Naive thymus-derived CD4-positive, alpha-beta T cell (primary cell): ENCODE measurements around the gene TASL. TPM values are rescaled to one million over a fixed set of nuclear protein-coding genes. Genes with fewer than 3 reads are reported as not detected.

Source experiments
- ATAC-seq: fragments of 150-1000 bp; cut with Tn5 transposase; 2 replicates; pipeline ENCODE4 v1.10.0; 2021; ENCODE audit warnings: mild to moderate bottlenecking, moderate library complexity
- CTCF ChIA-PET: fragments of 350-600 bp; sonication (Branson Sonifier 250); formaldehyde crosslinking; loops from one replicate; lab custom pipeline; 2021; ENCODE audit warnings: antibody characterized with exemption; lab: Charles Lee
- POLR2A ChIA-PET: fragments of 350-600 bp; sonication (Branson Sonifier 250); formaldehyde crosslinking; loops from one replicate; lab custom pipeline; 2021; ENCODE audit warnings: antibody characterized with exemption, inconsistent platforms; lab: Charles Lee
- DNase-seq, 9 donors: peaks; one replicate each; pipeline versions ENCODE4 v3.0.0 to v3.0.0-alpha.2; 2020 to 2022; ENCODE audit warnings: mixed read lengths in 1 of 9
- H3K27ac ChIP-seq: one replicate; pipeline ENCODE4 v1.7.0; 2013; ENCODE audit warnings: mild to moderate bottlenecking, low read depth, low read length, moderate library complexity
- H3K27me3 ChIP-seq, 2 donors: one replicate each; pipeline ENCODE4 v1.7.0; 2013; ENCODE audit warnings: low read length in 2 of 2, mild to moderate bottlenecking in 2 of 2, moderate library complexity in 2 of 2; ENCODE audit not compliant: control insufficient read depth in 2 of 2, insufficient read depth in 2 of 2
- H3K36me3 ChIP-seq, 3 experiments: 1 replicate in 2 of 3; 2 replicates in 1 of 3; pipeline ENCODE4 v1.7.0; 2013; ENCODE audit warnings: low read length in 3 of 3, mild to moderate bottlenecking in 3 of 3, moderate library complexity in 1 of 3; ENCODE audit not compliant: insufficient read depth in 3 of 3, control insufficient read depth in 2 of 3
- H3K4me1 ChIP-seq, 2 donors: one replicate each; pipeline ENCODE4 v1.7.0; 2013; ENCODE audit warnings: low read length in 2 of 2, mild to moderate bottlenecking in 2 of 2, moderate library complexity in 1 of 2; ENCODE audit not compliant: control insufficient read depth in 2 of 2, insufficient read depth in 2 of 2
- H3K4me3 ChIP-seq: 2 replicates; pipeline ENCODE4 v1.7.0; 2013; ENCODE audit warnings: mild to moderate bottlenecking, low read length
- H3K9me3 ChIP-seq, 3 experiments: 1 replicate in 2 of 3; 2 replicates in 1 of 3; pipeline ENCODE4 v1.7.0; 2013; ENCODE audit warnings: low read length in 3 of 3; ENCODE audit not compliant: control insufficient read depth in 2 of 3
- H3K27ac Mint-ChIP-seq, 9 donors: one replicate each; pipeline ENCODE4 v1.8.0; 2020 to 2022; ENCODE audit warnings: mixed read lengths in 9 of 9, mild to moderate bottlenecking in 8 of 9, moderate library complexity in 5 of 9, inconsistent platforms in 2 of 9
- H3K27me3 Mint-ChIP-seq, 5 donors: one replicate each; pipeline ENCODE4 v1.8.0; 2021 to 2022; ENCODE audit warnings: mixed read lengths in 5 of 5, mild to moderate bottlenecking in 1 of 5
- H3K36me3 Mint-ChIP-seq, 5 donors: one replicate each; pipeline ENCODE4 v1.8.0; 2020 to 2022; ENCODE audit warnings: mixed read lengths in 5 of 5, mild to moderate bottlenecking in 3 of 5, inconsistent platforms in 1 of 5
- H3K4me1 Mint-ChIP-seq, 7 donors: one replicate each; pipeline ENCODE4 v1.8.0; 2020 to 2022; ENCODE audit warnings: mixed read lengths in 7 of 7, mild to moderate bottlenecking in 3 of 7, inconsistent platforms in 1 of 7
- H3K4me3 Mint-ChIP-seq, 10 donors: one replicate each; pipeline ENCODE4 v1.8.0; 2020 to 2022; ENCODE audit warnings: mild to moderate bottlenecking in 10 of 10, mixed read lengths in 10 of 10, moderate library complexity in 6 of 10, inconsistent platforms in 2 of 10
- H3K9me3 Mint-ChIP-seq, 11 donors: one replicate each; pipeline ENCODE4 v1.8.0; 2020 to 2022; ENCODE audit warnings: mixed read lengths in 11 of 11, mild to moderate bottlenecking in 4 of 11, inconsistent platforms in 1 of 11, moderate library complexity in 1 of 11
- intact Hi-C, 2 donors: fragments of 100-400 bp; cut with micrococcal nuclease; formaldehyde crosslinking; loops; one replicate each; pipeline ENCODE4 v1.15.1; 2023
- polyA plus RNA-seq, 2 donors: library from polyadenylated mRNA; unstranded; fragments of 300-500 nt; fragmentation: Illumina TruSeq; gene quantifications; one replicate each; pipeline ENCODE4 v1.2.3, GENCODE V29; 2021
- total RNA-seq, 6 experiments: library from RNA in 5 of 6; stranded (reverse) in 5 of 6; gene quantifications; 1 replicate in 5 of 6; 2 replicates in 1 of 6; pipeline ENCODE4 v1.2.3 and lab custom pipeline; 2021 to 2026

TASL gene, protein sequence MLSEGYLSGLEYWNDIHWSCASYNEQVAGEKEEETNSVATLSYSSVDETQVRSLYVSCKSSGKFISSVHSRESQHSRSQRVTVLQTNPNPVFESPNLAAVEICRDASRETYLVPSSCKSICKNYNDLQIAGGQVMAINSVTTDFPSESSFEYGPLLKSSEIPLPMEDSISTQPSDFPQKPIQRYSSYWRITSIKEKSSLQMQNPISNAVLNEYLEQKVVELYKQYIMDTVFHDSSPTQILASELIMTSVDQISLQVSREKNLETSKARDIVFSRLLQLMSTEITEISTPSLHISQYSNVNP
- total RNA-seq (10 to 100 TPM in 1 of 5 experiments, 1 to 10 TPM in 4; 2.1 to 10.5 (median 4.6) TPM), polyA plus RNA-seq (1 to 10 TPM; 1.8 to 2.6 TPM), total RNA-seq (lab: John Stamatoyannopoulos, UW) (1.7 reads per million, percentile 7 among the genes with 10 or more reads in this experiment)

DNA sequence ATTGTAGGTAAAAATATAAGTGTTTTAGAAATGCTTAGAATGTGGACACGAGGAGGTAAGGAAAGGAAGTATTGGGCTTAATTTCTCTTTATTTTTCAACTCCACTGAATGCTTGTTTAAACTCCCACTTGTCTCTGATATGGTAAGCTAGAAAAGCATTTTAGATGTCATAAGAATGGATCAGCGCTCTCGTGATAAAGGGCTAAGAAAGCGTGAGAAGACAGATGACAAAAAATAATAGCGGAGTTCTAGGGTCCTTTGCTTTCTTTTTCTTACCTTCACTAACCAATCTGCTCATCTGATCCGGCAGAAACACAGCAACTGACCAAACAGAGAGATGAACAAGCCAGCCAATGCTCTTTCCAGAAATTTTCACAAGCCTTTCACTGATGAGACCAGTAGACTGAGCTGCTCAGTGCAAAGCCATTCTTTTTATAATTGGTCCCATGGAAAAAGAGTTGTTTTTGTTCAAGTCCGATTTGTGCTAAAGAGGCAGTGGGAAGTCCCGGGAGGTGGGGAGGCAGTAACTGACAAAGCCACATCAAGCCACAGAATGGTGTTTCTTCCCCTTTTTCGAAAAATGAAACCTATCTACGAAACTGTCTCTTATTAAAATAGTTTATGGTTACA, at the start of gene TASL:
TASL (minus strand) TSS at position 405 of the 630 bp plus-strand sequence. CDS start 17,411 bp downstream, outside the sequence.
- no peaks in the 10 kb centered on the region for H3K27me3 ChIP-seq
- intact Hi-C loops = loop anchor here (1.0 to 10.0 kb wide), 6 partner anchors 17 to 312 kb away; partner anchors contain the start of genes TAB3 (in 2 of the 2) and GK (in 1 of the 2)
- ChIA-PET CTCF (interaction anchor here (1.0 kb wide), 1 partner anchor 17 kb away, joined by 3 read pairs; no protein-coding TSS in a partner anchor), POLR2A (interaction anchor here (1.3 kb wide), 1 partner anchor 312 kb away, joined by 5 read pairs; the partner anchor contains the start of gene TAB3)
- H3K9me3 ChIP-seq = no peaks in the 10 kb centered on the region
- H3K36me3 Mint-ChIP-seq = peaks cover 0 to 24% (median 0%) of the 10 kb centered on the region in 5 donors
- no peaks in the 10 kb centered on the region for H3K27me3 Mint-ChIP-seq
- H3K4me3 ChIP-seq = peak within 1 kb of the TSS; percentile 58
- peak within 1 kb of the TSS; percentile 65 for H3K27ac ChIP-seq
- H3K36me3 ChIP-seq = no peaks in the 10 kb centered on the region
- peak in 8 of 9 donors; percentile 23 to 53 (median 30) for DNase-seq
- peak within 1 kb of the TSS; percentile 82 to 96 (median 88) for H3K4me3 Mint-ChIP-seq
- peaks cover 0 to 8% (median 0%) of the 10 kb centered on the region in 11 donors for H3K9me3 Mint-ChIP-seq
- ATAC-seq = peak; percentile 85
- peak within 1 kb of the TSS; percentile 88 to 99 (median 96) for H3K27ac Mint-ChIP-seq
- H3K4me1 Mint-ChIP-seq = peaks cover 0 to 24% (median 18%) of the 10 kb centered on the region in 7 donors
- no peaks in the 10 kb centered on the region for H3K4me1 ChIP-seq

DNA sequence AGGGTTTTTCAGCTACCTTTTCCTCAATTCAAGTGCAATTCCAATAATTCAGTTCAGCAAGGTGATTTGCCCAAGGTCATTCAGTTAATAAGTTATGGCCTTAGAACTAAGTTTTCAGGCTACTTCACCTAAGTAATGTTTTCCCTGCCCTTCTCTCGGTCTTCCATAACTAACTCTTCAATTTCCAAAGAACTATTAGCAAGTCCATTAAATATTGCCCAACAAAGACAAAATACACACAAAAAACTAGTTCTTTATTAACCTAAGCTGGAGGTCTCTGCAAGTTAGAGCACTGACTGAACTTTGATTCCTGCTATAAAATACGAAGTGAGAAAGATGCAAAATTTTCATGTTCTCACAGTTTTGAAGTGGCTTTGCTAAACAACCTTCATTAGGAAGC, 48.8 kb upstream of the TASL start:
- POLR2A ChIA-PET = no interaction called here
- no peak for DNase-seq
- Histone ChIP-seq H3K27me3 (no peaks in the 10 kb centered on the region), H3K4me3 (no peak overlapping the region), H3K27ac (no peak overlapping the region), H3K4me1 (no peaks in the 10 kb centered on the region), H3K36me3 (no peaks in the 10 kb centered on the region), H3K9me3 (no peaks in the 10 kb centered on the region)
- Mint-ChIP-seq H3K9me3 (peaks cover 0 to 28% (median 8%) of the 10 kb centered on the region in 11 donors), H3K27me3 (no peaks in the 10 kb centered on the region), H3K4me1 (no peaks in the 10 kb centered on the region), H3K36me3 (peaks cover 0 to 2% (median 0%) of the 10 kb centered on the region in 5 donors), H3K27ac (no peak overlapping the region), H3K4me3 (no peak overlapping the region)
- ATAC-seq = no peak
- intact Hi-C loops = no loop called here
- CTCF ChIA-PET = interaction anchor here (0.6 kb wide), 1 partner anchor 9 kb away, joined by 5 read pairs; no protein-coding TSS in a partner anchor

DNA sequence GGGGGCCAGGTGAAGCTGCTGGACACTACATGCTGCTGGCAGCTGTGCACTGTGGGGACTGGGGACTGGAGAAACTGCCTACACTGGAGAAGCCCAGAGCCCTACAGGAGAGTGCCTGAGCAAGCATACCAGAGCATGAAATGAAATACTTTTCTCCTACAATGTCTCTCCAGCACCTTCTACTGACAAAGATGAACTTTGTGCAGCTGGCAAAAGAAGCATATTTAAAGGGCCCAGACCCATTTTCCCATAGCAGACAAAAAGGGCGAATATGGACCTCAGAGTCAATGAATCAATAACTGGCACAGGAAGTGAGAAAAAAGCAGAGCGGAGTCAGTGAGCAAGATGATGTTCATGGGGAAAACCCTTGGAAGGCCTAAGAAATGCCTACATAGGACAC, 44.8 kb upstream of the TASL start:
- Histone ChIP-seq H3K4me3 (no peak overlapping the region), H3K27ac (no peak overlapping the region), H3K27me3 (no peaks in the 10 kb centered on the region), H3K36me3 (no peaks in the 10 kb centered on the region), H3K9me3 (no peaks in the 10 kb centered on the region), H3K4me1 (no peaks in the 10 kb centered on the region)
- Mint-ChIP-seq H3K27ac (no peak overlapping the region), H3K9me3 (peaks cover 0 to 39% (median 10%) of the 10 kb centered on the region in 11 donors), H3K27me3 (peaks cover 0 to 3% (median 0%) of the 10 kb centered on the region in 5 donors), H3K4me1 (no peaks in the 10 kb centered on the region), H3K36me3 (peaks cover 0 to 6% (median 4%) of the 10 kb centered on the region in 5 donors), H3K4me3 (no peak overlapping the region)
- ChIA-PET POLR2A (no interaction called here), CTCF (no interaction called here)
- intact Hi-C loops = no loop called here
- ATAC-seq (no peak), DNase-seq (no peak)

DNA sequence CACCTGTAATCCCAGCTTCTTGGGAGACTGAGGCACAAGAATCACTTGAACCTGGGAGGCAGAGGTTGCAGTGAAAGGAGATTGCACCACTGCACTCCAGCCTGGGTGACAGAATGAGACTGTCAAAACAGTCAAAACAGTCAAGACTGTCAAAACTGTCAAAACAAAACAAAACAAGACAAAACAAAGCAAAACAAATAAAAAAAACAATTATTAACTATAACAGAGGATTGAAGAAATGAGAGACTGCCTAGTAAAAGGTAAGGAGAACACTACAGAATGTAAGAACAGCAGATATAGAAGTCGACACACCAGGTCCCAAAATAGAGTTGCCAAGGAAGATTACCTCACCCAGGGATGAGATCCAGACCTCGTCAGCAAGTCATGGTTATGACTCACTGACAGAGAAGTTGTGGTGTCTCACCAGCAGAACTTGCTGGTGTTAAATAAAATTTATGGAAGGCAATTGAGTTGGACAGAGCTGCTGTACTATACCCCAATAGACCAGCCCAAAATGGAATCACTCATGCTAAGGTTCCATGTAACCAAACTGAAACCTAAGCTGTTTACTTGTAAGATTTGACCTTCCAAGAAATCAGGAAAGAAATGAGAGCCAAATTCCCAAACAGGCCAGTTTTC, 43.5 kb upstream of the TASL start:
- CTCF ChIA-PET = no interaction called here
- DNase-seq = no peak
- Mint-ChIP-seq H3K27ac (no peak overlapping the region), H3K27me3 (peaks cover 0 to 3% (median 0%) of the 10 kb centered on the region in 5 donors), H3K4me1 (no peaks in the 10 kb centered on the region), H3K4me3 (no peak overlapping the region), H3K9me3 (peaks cover 0 to 47% (median 10%) of the 10 kb centered on the region in 11 donors), H3K36me3 (peaks cover 0 to 6% (median 4%) of the 10 kb centered on the region in 5 donors)
- Histone ChIP-seq H3K4me3 (no peak overlapping the region), H3K36me3 (no peaks in the 10 kb centered on the region), H3K27ac (no peak overlapping the region), H3K4me1 (no peaks in the 10 kb centered on the region), H3K27me3 (no peaks in the 10 kb centered on the region), H3K9me3 (no peaks in the 10 kb centered on the region)
- POLR2A ChIA-PET = no interaction called here
- ATAC-seq = peak; percentile 61
- intact Hi-C loops = no loop called here

DNA sequence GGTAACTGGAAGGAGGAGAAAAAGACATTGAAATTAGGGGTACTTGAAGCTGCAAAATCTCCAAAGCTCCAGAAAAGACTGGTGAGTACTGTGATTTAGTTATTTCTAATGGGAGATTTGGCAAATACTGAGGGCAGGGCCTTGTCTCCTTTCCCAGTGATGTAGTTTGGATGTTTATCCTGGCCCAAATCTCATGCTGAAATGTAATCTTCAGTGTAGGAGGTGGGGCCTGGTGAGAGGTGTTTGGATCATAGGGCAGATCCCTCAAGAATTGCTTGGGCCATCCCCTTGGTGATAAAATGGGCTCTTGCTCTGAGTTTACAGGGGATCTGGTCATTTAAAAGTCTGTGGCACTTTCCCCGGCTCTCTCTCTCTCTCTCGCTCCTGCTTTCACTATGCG, 42.6 kb upstream of the TASL start:
- Histone ChIP-seq H3K9me3 (no peaks in the 10 kb centered on the region), H3K4me1 (no peaks in the 10 kb centered on the region), H3K27ac (no peak overlapping the region), H3K4me3 (no peak overlapping the region), H3K27me3 (no peaks in the 10 kb centered on the region), H3K36me3 (no peaks in the 10 kb centered on the region)
- Mint-ChIP-seq H3K27me3 (peaks cover 0 to 3% (median 0%) of the 10 kb centered on the region in 5 donors), H3K4me1 (no peaks in the 10 kb centered on the region), H3K9me3 (peaks cover 0 to 49% (median 10%) of the 10 kb centered on the region in 11 donors), H3K27ac (no peak overlapping the region), H3K36me3 (peaks cover 0 to 6% (median 4%) of the 10 kb centered on the region in 5 donors), H3K4me3 (no peak overlapping the region)
- DNase-seq = no peak
- ChIA-PET CTCF (no interaction called here), POLR2A (no interaction called here)
- intact Hi-C loops = no loop called here
- ATAC-seq = no peak

DNA sequence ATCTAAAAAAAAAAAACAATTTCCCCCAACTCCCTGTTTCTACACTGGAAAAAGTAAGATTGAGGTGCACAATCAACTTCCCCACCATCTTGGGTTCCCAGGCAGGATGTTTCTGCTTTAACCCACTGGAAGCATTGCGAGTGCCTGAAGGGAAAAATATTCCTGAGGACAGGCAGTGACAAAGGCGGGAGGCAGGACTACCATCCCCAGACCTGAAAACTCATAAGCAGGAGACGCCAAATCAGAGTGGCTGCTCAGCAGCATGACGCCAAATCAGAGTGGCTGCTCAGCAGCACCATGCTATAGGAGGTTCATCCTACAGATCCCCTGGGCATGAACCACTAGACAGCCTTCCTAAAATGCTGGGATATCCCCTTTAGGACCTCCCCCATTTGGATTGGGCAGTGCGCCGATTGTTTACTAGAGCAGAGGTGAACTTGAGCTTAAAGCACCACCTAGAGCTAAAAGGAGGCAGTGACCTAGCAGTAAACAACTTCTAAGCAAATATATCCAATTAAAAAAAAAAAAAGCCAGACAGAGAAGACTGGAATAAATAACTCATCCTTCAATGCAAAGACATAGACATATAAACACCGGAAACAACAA, 40.7 kb upstream of the TASL start:
- ChIA-PET CTCF (no interaction called here), POLR2A (no interaction called here)
- peaks cover 0 to 6% (median 4%) of the 10 kb centered on the region in 5 donors for H3K36me3 Mint-ChIP-seq
- H3K9me3 Mint-ChIP-seq = peaks cover 0 to 39% (median 9%) of the 10 kb centered on the region in 11 donors
- no peak for DNase-seq
- H3K9me3 ChIP-seq = no peaks in the 10 kb centered on the region
- no peak overlapping the region for H3K27ac ChIP-seq
- intact Hi-C loops = no loop called here
- no peaks in the 10 kb centered on the region for H3K36me3 ChIP-seq
- no peak overlapping the region for H3K4me3 ChIP-seq
- H3K27me3 Mint-ChIP-seq = peaks cover 0 to 3% (median 0%) of the 10 kb centered on the region in 5 donors
- H3K27me3 ChIP-seq = no peaks in the 10 kb centered on the region
- no peak overlapping the region for H3K27ac Mint-ChIP-seq
- ATAC-seq = no peak
- no peaks in the 10 kb centered on the region for H3K4me1 ChIP-seq
- H3K4me1 Mint-ChIP-seq = no peaks in the 10 kb centered on the region
- H3K4me3 Mint-ChIP-seq = no peak overlapping the region
